Jurkat, Clone E6-1 (cell line): ENCODE data around the gene NECTIN1.
A peak's percentile ranks its signal among the peaks of the same experiment; 100 is the strongest.

Experiments used
- DNase-seq: peaks from one replicate; pipeline ENCODE4 v3.0.0-alpha.2; 2011; ENCODE audit warnings: low read depth, low spot score
- H3K4me3 ChIP-seq: 2 replicates; pipeline ENCODE4 v1.5.1; 2011; ENCODE audit warnings: mild to moderate bottlenecking, low read length, control low read depth, moderate library complexity

NECTIN1 gene

DNA sequence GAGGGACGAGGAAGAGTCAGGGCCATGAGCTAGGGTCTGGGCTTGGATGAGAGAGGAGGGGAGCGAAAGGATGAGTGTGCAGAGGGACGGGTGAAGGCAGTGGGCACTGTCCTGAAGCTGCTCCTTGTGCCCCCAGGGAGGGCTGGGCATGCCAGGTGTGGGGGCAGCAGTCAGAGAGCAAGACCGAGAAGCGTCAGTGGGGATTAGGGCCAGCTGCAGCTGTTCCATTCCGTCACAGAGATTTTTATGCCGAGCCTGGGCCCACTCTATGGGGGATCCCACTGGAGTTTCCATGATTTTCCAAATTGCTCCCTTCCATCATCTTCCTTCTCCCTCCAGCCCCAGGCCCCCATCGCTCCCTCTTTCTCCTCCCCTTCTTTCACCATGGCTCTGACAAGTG lies 93.2 kb downstream of the NECTIN1 start:
- no peak for DNase-seq
- H3K4me3 ChIP-seq = no peak overlapping the region

- DNase-seq = no peak
- no peak overlapping the region for H3K4me3 ChIP-seq
Observed at GRCh38 chr11:119635041-119635740, 93.8 kb downstream of the NECTIN1 start.

DNA sequence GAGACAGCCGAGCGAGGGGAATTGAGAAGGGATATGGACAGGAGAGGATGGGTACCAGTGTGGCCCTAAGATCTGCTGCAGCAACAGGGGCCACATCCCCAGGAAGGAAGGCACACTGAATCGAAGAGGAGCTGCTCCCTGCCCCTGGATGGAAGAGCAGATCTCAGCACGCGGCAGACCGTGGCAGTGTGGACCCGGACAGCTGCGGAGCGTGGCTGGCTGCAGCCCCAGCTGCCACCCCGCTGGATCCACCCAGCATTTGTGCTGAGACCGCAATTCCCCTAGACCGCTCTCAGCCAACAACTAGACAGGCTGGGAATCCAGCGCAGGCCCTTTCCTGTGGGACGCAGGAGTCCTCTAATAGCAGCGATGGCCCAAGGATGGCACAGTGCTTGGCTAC lies 94.7 kb downstream of the NECTIN1 start:
- DNase-seq = no peak
- H3K4me3 ChIP-seq = no peak overlapping the region

DNA sequence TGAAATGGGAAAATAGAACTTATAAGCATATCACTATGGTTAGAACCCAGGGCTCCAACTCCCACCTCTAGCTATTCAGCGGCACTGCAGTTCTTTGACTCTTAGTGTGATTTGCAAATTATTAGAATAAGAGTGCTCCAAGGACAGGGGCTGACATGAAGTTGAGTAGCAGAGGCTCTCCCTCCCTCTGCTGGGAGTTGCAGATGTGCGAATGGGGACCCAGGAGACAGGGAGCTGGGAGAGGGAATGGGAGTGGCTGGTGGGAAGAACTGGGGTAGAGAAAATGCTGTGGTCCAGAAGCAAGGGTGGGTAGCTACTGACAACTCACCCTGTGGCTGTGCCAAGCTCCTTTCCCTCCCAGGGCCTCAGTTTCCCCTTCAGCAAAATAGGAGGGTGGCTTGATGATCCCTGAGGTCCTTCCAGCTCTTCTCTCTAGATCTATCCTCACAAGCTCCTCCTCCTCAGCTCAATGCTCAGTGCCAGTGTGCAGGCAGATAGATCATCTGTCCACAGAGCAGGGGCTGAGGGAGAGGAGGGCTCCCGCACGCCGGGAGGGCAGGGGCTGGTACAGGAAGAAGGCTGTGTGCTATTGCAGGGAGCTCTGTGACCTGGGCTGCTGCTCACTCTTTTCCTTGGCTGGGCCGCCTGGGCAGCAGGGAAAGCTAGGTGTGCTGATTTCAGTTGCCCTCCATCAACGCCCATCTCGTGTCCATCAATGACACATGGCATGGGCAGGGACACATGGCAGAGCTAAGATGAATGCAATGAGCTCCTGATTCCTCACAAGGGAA lies 99.0 kb downstream of the NECTIN1 start:
- no peak overlapping the region for H3K4me3 ChIP-seq
- DNase-seq = no peak

DNA sequence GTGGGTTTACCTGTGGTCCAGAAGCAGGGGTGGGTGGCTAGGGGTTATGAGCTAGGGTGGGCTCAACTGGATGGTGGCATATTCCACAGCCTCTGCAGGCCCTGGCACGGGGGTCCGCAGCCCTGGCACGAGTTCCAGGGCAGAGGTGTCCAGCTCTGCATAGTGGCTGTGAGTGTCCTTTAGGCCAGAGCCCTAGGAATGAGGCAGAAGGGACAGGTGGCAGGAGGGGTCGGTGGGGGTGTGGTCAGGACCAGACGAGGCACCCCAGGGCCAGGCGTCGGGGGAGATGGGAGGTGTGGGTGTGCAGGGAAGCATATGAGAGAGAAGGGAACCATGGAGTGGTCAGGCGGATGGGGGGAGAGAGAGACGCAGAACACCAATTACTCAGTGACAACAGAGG lies 99.9 kb downstream of the NECTIN1 start:
- H3K4me3 ChIP-seq = no peak overlapping the region
- DNase-seq = no peak

DNA sequence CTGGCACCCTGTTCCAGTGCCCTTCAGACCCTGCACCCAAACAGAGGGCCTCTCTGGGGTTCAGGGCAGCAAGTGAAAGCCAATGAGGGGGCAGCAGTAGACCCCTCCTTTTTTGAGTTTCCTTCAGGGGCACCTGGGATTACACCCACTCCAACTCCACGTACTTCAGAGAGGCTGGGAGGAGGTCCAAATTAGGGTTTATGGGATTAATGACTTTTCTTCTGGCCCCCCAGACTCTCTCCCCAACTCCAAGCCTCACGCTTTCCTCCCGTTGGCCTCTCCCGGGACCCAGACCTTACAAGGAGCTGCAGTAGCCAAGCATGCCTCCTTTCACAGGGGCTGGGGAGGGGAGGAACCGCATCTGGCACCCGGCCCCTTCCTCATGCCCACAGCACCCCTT lies 101.7 kb downstream of the NECTIN1 start:
- no peak overlapping the region for H3K4me3 ChIP-seq
- no peak for DNase-seq

- DNase-seq = no peak
- H3K4me3 ChIP-seq = no peak overlapping the region
Observed at GRCh38 chr11:119626871-119627270, 102.1 kb downstream of the NECTIN1 start.

- H3K4me3 ChIP-seq = no peak overlapping the region
- no peak for DNase-seq
Observed at GRCh38 chr11:119626197-119626841, 102.7 kb downstream of the NECTIN1 start.

- DNase-seq = no peak
- no peak overlapping the region for H3K4me3 ChIP-seq
Observed at GRCh38 chr11:119625206-119625978, 103.6 kb downstream of the NECTIN1 start.

DNA sequence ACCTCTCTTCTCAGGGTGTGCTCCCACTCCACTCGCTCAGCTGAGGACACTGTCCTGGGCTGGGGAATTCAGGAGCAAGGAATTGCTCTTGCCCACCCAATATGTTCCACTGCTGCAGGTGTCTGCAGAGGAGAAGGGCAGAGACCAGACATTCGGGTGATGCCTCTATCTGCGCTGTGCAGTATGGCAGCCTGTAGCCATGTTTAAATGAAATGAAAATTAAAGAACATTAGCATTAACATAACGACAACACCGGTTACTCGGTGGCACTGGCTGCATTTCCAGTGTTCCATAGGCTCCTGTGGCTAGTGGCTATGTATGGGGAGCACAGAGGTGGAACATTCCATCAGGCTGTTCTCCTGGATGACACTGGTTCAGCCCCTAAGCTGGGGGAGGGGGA lies 104.4 kb downstream of the NECTIN1 start:
- H3K4me3 ChIP-seq = no peak overlapping the region
- no peak for DNase-seq

DNA sequence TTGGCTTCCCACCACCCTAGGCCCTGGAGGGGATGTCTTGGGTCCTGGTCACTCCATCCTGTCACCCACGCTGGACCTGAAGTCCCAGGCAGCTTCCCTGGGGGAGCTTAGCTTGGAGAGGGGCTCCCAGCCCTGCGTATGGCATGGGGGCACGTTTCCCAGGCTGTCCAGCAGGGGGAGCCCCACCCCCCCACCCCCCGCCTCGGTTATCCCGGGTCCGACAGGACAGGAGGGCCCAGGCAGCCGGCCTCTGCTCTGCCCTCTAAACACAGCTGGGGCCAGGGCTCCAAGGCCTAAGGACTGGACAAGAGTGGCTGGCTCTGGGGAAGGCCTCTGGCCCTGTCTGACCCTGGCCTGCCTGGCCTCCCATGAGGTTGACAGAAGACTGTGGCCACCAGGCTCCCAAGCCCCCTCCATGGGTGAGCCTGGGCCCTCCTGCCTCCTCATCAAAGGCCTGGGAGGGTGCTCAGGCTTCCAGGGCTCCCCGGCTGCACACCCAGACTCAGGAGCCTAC lies 104.8 kb downstream of the NECTIN1 start:
- H3K4me3 ChIP-seq = no peak overlapping the region
- DNase-seq = no peak

- DNase-seq = no peak
- H3K4me3 ChIP-seq = no peak overlapping the region
Observed at GRCh38 chr11:119623682-119624081, 105.3 kb downstream of the NECTIN1 start.

DNA sequence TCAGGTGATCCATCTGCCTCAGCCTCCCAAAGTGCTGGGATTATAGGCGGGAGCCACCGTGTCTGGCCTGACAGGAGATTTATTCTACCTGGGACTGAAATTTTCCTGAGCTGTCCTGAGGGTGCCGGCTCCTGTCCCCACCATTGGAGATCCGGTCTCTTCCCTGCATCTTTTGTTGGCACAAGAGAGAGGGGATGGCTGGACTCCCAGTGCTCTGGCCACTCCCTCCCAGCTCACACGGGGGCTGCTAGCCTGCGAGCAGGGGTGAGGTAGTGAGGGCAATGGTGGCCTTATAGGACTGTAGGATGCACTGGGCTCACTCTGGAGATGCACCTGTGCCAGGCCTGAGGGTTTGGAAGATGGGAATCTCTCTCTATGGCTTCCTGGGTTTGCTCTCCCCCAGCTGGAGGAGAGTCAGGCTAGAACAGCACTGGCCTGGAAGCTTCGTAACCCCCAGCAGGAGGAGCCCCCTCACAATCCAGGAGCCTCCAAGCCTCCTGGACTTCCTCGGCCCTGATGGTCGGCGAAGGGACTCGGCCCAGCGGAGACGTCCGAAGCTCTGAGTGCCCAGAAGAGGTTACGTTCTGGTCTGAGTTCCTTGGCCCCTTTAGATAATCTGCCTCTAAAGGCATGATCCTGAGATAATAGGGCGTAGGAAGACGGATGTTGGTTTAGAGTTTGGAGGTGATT lies 106.4 kb downstream of the NECTIN1 start:
- no peak for DNase-seq
- no peak overlapping the region for H3K4me3 ChIP-seq

DNA sequence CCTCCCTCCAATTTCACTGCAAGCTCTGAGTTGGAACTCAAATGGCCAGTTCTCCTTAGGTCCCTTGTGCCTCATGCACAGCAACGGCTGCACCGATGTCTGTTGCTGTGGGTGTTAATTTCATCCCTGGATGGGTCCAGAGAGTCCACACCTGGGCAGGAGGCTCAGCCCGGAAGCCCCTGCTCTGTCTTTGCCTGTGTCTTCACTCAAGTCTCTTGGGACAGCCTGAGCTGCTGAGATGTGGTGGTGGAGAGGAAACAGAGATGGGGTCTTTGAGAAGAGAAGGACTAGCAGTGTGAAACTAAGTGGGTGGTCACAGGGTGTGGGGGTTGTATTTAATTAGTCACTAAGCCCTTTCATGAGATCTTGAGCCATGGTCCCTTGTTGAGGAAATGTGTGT lies 109.3 kb downstream of the NECTIN1 start:
- no peak overlapping the region for H3K4me3 ChIP-seq
- DNase-seq = no peak

DNA sequence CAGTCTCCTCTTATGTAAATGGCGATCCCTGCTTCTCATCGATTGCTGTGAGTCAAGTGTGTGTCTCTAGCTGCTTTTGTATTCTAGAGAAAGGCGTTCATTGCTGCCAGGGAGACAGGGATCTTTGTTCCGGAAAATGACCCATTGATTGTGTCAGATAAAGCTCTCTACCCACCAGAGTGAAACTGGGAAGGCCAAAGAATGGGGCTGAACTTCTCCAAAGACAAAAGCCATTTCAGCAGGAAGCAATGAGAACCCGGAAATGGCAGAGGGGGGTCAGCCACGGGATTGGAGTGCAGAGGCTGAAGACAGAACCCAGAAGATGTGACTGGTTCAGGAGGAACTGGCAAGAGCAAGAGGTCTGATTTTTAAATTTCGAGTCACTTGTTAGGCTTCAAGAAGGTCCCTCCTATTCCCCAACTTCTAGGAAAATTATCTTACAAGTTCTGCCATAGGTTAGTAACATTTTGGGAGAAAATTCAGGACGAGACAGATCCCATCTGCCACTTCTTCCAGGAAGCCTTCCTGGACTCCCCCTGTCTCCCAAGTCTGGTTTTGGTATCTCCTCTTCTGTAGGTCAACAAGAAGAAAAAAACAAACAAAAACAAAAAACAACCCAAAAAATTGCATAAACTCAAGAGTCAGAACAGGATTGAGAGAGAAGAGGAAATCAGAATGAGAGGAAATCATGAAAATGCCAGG lies 110.6 kb downstream of the NECTIN1 start:
- no peak overlapping the region for H3K4me3 ChIP-seq
- DNase-seq = no peak

GRCh38 chr11:119617340-119617713 lies 111.7 kb downstream of the NECTIN1 start:
- DNase-seq = no peak

GRCh38 chr11:119616586-119617339 lies 112.2 kb downstream of the NECTIN1 start:
- DNase-seq = peak; percentile 8
- H3K4me3 ChIP-seq = no peak overlapping the region

More at GRCh38 chr11:119617340-119617713, 111.7 kb downstream of the NECTIN1 start:
- no peak overlapping the region for H3K4me3 ChIP-seq

GRCh38 chr11:119615882-119616196 lies 113.2 kb downstream of the NECTIN1 start:
- H3K4me3 ChIP-seq = no peak overlapping the region
- DNase-seq = no peak
